SK-N-SH (cell line): ENCODE results near the gene PAIP1. TPM values are rescaled to one million over a fixed set of nuclear protein-coding genes. Genes with fewer than 3 reads are reported as not detected.

Experiments used
- CTCF ChIA-PET: fragments of 300-600, 350-600 bp; formaldehyde crosslinking; extraction: SDS; loops from one replicate; lab custom pipeline; 2021; lab: Yijun Ruan, JAX
- POLR2A ChIA-PET: fragments of 350-600 bp; sonication (Branson Sonifier 250); formaldehyde crosslinking; extraction: SDS; loops from one replicate; lab custom pipeline; 2020; ENCODE audit warnings: antibody characterized with exemption, inconsistent platforms; lab: Yijun Ruan, JAX
- DNase-seq: peaks from one replicate; pipeline ENCODE4 v3.0.0; 2012
- H2AFZ ChIP-seq: fragments of 200-600 bp; sonication (generic); 2 replicates; pipeline ENCODE4 v1.8.1; 2016; ENCODE audit warnings: antibody characterized with exemption, mild to moderate bottlenecking, low read depth
- H3F3A ChIP-seq: fragments of 200-600 bp; sonication (generic); replicated peaks from 2 replicates; pipeline ENCODE3; 2016; ENCODE audit warnings: antibody characterized with exemption, mild to moderate bottlenecking; ENCODE audit not compliant: insufficient read depth
- H3K27ac ChIP-seq, 2 experiments: fragments of 200-500 bp in 1 of 2; fragments of 200-600 bp in 1 of 2; sonication (Bioruptor generic) in 1 of 2; sonication (generic), shearing (Covaris generic) in 1 of 2; 2 replicates each; pipeline versions ENCODE4 v1.5.1 to v1.6.1; 2014 to 2016; ENCODE audit warnings: low read depth in 2 of 2, inconsistent platforms in 1 of 2, low read length in 1 of 2, mild to moderate bottlenecking in 1 of 2, mixed read lengths in 1 of 2
- H3K27me3 ChIP-seq: fragments of 200-600 bp; sonication (generic), shearing (Covaris generic); 2 replicates; pipeline ENCODE4 v1.6.1; 2016; ENCODE audit warnings: mixed run types; ENCODE audit not compliant: insufficient read depth
- H3K36me3 ChIP-seq, 2 experiments: fragments of 200-500 bp in 1 of 2; fragments of 200-600 bp in 1 of 2; sonication (Bioruptor generic) in 1 of 2; sonication (generic) in 1 of 2; replicated peaks in 1 of 2; 2 replicates each; pipeline versions ENCODE3 to v1.5.1; 2014 to 2016; ENCODE audit warnings: low read length in 1 of 2, mild to moderate bottlenecking in 1 of 2; ENCODE audit not compliant: insufficient read depth in 2 of 2, control insufficient read depth in 1 of 2
- H3K4me1 ChIP-seq, 2 experiments: fragments of 200-500 bp in 1 of 2; fragments of 200-600 bp in 1 of 2; sonication (Bioruptor generic) in 1 of 2; sonication (generic), shearing (Covaris generic) in 1 of 2; 2 replicates each; pipeline versions ENCODE4 v1.5.1 to v1.6.1; 2014 to 2016; ENCODE audit warnings: low read depth in 1 of 2, low read length in 1 of 2, mixed run types in 1 of 2; ENCODE audit not compliant: insufficient read depth in 2 of 2, control insufficient read depth in 1 of 2
- H3K4me2 ChIP-seq: fragments of 200-600 bp; sonication (generic), shearing (Covaris generic); 2 replicates; pipeline ENCODE4 v1.6.1; 2017; ENCODE audit warnings: mixed run types
- H3K4me3 ChIP-seq, 2 experiments: fragments of 200-500 bp in 1 of 2; fragments of 200-600 bp in 1 of 2; sonication (Bioruptor generic) in 1 of 2; sonication (generic), shearing (Covaris generic) in 1 of 2; 2 replicates each; pipeline versions ENCODE4 v1.5.1 to v1.8.1; 2014 to 2016; ENCODE audit warnings: low read depth in 2 of 2, inconsistent platforms in 1 of 2, low read length in 1 of 2, mild to moderate bottlenecking in 1 of 2, mixed read lengths in 1 of 2, moderate library complexity in 1 of 2
- H3K79me2 ChIP-seq: fragments of 200-600 bp; sonication (generic); 2 replicates; pipeline ENCODE4 v1.8.1; 2017; ENCODE audit warnings: mild to moderate bottlenecking; ENCODE audit not compliant: insufficient read depth
- H3K9ac ChIP-seq: fragments of 200-600 bp; sonication (generic); 2 replicates; pipeline ENCODE4 v1.6.1; 2017; ENCODE audit warnings: mixed run types
- H3K9me2 ChIP-seq: fragments of 200-600 bp; sonication (generic); 2 replicates; pipeline ENCODE4 v1.6.1; 2017; ENCODE audit warnings: mixed run types
- H3K9me3 ChIP-seq: fragments of 200-600 bp; sonication (generic); 2 replicates; pipeline ENCODE4 v1.6.1; 2017; ENCODE audit warnings: mixed run types, mild to moderate bottlenecking, moderate library complexity
- H4K20me1 ChIP-seq: fragments of 200-600 bp; sonication (generic); 2 replicates; pipeline ENCODE4 v1.6.1; 2017; ENCODE audit warnings: mild to moderate bottlenecking, mixed run types; ENCODE audit not compliant: insufficient read depth
- CHD2 ChIP-seq: fragments of 150-350 bp; IDR thresholded peaks from 2 replicates; pipeline ENCODE4 v1.6.1; 2018; ENCODE audit warnings: low read length; ENCODE audit not compliant: partially characterized antibody
- ELF1 ChIP-seq: IDR thresholded peaks from 2 replicates; pipeline ENCODE4 v1.4.0; 2012
- FOXJ3 ChIP-seq: sonication (generic); formaldehyde crosslinking; IDR thresholded peaks from 2 replicates; pipeline ENCODE4 v1.5.1; 2020; ENCODE audit warnings: mild to moderate bottlenecking, missing genetic modification reagents
- GABPA ChIP-seq: IDR thresholded peaks from 2 replicates; pipeline ENCODE4 v1.4.0; 2012; ENCODE audit warnings: low read depth, mild to moderate bottlenecking
- MEF2A ChIP-seq: IDR thresholded peaks from 2 replicates; pipeline ENCODE4 v1.4.0; 2012; ENCODE audit warnings: low read depth, borderline replicate concordance
- MXI1 ChIP-seq: IDR thresholded peaks from 2 replicates; pipeline ENCODE4 v1.6.1; 2012; ENCODE audit warnings: mild to moderate bottlenecking, low read depth, low read length, improper control_type of control experiment
- NRF1 ChIP-seq: IDR thresholded peaks from 2 replicates; pipeline ENCODE4 v1.6.1; 2012; ENCODE audit warnings: low read depth, mild to moderate bottlenecking, low read length
- POLR2AphosphoS5 ChIP-seq: IDR thresholded peaks from 2 replicates; pipeline ENCODE4 v1.6.1; 2012; ENCODE audit warnings: low read depth, low read length
- RCOR1 ChIP-seq: fragments of 150-350 bp; IDR thresholded peaks from 2 replicates; pipeline ENCODE4 v1.6.1; 2017; ENCODE audit warnings: antibody characterized with exemption, low read length
- RFX5 ChIP-seq: IDR thresholded peaks from 2 replicates; pipeline ENCODE4 v1.6.1; 2012; ENCODE audit warnings: mild to moderate bottlenecking, improper control_type of control experiment, low read length
- SIN3A ChIP-seq: IDR thresholded peaks from 2 replicates; pipeline ENCODE4 v1.6.1; 2012; ENCODE audit warnings: low read depth, mild to moderate bottlenecking, low read length, moderate library complexity, borderline replicate concordance
- SMC3 ChIP-seq: IDR thresholded peaks from 2 replicates; pipeline ENCODE4 v1.6.1; 2012; ENCODE audit warnings: low read depth, low read length, improper control_type of control experiment
- TAF1 ChIP-seq: IDR thresholded peaks from 2 replicates; pipeline ENCODE4 v1.6.1; 2012; ENCODE audit warnings: low read depth, mild to moderate bottlenecking, low read length, moderate library complexity, borderline replicate concordance
- WGBS: methylation state at CpG from one replicate; pipeline ENCODE4 v1.1.6; 2017; ENCODE audit warnings: low lambda C conversion rate; 5-methylcytosine and 5-hydroxymethylcytosine counted together
- polyA plus RNA-seq, 3 experiments: library from polyadenylated mRNA; depleted of rRNA; stranded (reverse); fragments of >200 nt; gene quantifications; 2 replicates each; pipeline ENCODE4 v1.2.3, GENCODE V29; 2012
- TF ChIP-seq, protein P1 (sequence below): IDR thresholded peaks from 2 replicates; pipeline ENCODE4 v1.4.0; 2012; ENCODE audit warnings: low read depth, borderline replicate concordance
- TF ChIP-seq, protein P2 (sequence below): fragments of 150-350 bp; IDR thresholded peaks from 2 replicates; pipeline ENCODE4 v1.6.1; 2017; ENCODE audit warnings: antibody characterized with exemption, low read length, low read depth, borderline replicate concordance
- TF ChIP-seq, protein P3 (sequence below): fragments of 200-600 bp; sonication (generic); IDR thresholded peaks from 2 replicates; pipeline ENCODE4 v1.6.1; 2017; ENCODE audit warnings: antibody characterized with exemption, mild to moderate bottlenecking, moderate library complexity
- TF ChIP-seq, protein P4 (sequence below): IDR thresholded peaks from 2 replicates; pipeline ENCODE4 v1.4.0; 2012; ENCODE audit warnings: low read depth
- TF ChIP-seq, protein P5 (sequence below): IDR thresholded peaks from 2 replicates; pipeline ENCODE4; 2012
- TF ChIP-seq, protein P6 (sequence below): IDR thresholded peaks from 2 replicates; pipeline ENCODE4 v1.6.1; 2012; ENCODE audit warnings: mild to moderate bottlenecking, low read depth, low read length, moderate library complexity

PAIP1 gene
- polyA plus RNA-seq, 1 of the 3 experiments (the other 2 are of a cell fraction), result 70.0 TPM

DNA sequence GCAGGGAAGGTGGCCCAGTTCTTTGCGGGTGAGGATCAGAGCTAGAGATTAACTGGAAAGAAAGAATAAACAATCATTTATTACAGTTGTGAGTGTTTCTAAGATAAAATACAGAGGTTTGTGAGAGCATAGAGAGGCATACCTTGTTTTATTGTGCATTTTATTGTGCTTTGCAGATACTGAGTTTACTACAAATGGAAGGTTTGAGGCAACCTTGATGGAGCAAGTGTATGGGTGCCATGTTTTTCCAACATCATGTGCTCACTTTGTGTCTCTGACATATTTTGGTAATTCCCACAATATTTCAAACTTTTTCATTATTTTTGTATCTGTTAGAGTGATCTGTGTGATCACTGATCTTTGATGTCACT is 41.2 kb downstream of the PAIP1 start (continued):
- TF ChIP-seq, protein P1, sequence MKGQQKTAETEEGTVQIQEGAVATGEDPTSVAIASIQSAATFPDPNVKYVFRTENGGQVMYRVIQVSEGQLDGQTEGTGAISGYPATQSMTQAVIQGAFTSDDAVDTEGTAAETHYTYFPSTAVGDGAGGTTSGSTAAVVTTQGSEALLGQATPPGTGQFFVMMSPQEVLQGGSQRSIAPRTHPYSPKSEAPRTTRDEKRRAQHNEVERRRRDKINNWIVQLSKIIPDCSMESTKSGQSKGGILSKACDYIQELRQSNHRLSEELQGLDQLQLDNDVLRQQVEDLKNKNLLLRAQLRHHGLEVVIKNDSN, result no peak

DNA sequence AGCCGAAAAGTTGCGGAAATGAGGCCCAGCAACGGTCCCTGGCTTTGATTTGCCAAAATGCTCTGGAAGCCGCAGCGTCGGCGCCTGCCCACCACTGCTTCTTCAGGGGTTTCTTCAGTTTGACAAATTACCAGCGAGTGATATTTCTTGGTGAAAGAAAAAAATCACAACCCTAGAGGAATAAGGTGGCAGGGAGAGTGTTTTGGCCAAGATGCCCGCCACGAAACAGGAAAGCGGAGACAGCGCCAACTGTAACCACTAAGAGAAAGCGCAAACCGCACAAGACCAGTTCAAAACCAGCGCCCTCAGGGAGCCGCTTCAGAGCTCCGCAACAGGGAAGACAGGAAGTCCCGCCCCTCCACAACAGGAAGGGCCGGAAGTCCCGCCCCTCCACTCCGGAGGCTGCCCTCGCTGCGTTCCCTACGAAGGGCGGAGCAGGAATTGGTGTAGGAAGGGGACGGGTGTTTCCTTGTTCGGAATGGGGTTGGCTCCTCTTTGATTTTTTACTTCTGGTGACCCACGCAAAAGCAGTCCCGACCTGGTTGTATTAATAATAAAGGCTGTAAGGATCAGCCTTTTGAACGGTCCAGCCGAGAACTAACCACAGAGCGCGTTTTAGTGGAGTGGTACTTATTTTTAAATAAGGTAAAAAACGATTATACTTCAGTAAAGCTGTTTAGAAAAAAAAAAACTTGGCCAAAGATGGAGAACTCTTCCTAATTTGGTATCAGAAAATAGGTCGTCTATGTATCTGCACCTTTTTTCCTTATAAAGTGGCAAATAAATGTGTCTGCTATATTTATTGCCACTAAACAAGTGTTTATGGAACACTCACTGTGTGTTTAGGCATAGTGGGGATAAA is 41.8 kb downstream of the PAIP1 start, which contains the start of gene C5orf34:
Gene C5orf34 (minus strand): TSS at position 333 of the 862 bp plus-strand sequence. CDS start 5,809 bp downstream, outside the sequence.
- H3K27me3 ChIP-seq, result no peaks in the 10 kb centered on the region
- H3K4me3 ChIP-seq, result peak within 1 kb of the TSS; percentile 76 to 96
- H3K9me3 ChIP-seq, result no peaks in the 10 kb centered on the region
- H3K36me3 ChIP-seq, result no peaks in the 10 kb centered on the region
- peaks cover 7% of the 10 kb centered on the region for H3F3A ChIP-seq
- H3K4me2 ChIP-seq, result peak within 1 kb of the TSS; percentile 89
- CTCF ChIA-PET, result interaction anchor here (0.7 to 2.6 kb wide), 3 partner anchors 31 to 41 kb away, joined by 3 to 13 read pairs (median 6); partner anchors contain the start of genes PAIP1 and TMEM267
- peaks cover 0 to 11% of the 10 kb centered on the region in 2 experiments; a peak in 2 of 4 replicates for H3K4me1 ChIP-seq
- no peaks in the 10 kb centered on the region for H4K20me1 ChIP-seq
- POLR2A ChIA-PET, result interaction anchor here (0.7 to 1.7 kb wide), 6 partner anchors 9 to 88 kb away, joined by 3 to 28 read pairs (median 8); partner anchors contain the start of genes NNT and TMEM267
- H3K27ac ChIP-seq, result peak within 1 kb of the TSS; percentile 91 to 96
- peak; percentile 77 for TF ChIP-seq ELF1
- TF ChIP-seq SMC3, result 0 out of 2 replicates have a peak, but pooled peaks have one; percentile 2
- no peak for TF ChIP-seq RCOR1
- TF ChIP-seq GABPA, result peak; percentile 96
- TF ChIP-seq SIN3A, result peak; percentile 93; the same call in 1 of the 2 replicates
- TF ChIP-seq, protein P2, sequence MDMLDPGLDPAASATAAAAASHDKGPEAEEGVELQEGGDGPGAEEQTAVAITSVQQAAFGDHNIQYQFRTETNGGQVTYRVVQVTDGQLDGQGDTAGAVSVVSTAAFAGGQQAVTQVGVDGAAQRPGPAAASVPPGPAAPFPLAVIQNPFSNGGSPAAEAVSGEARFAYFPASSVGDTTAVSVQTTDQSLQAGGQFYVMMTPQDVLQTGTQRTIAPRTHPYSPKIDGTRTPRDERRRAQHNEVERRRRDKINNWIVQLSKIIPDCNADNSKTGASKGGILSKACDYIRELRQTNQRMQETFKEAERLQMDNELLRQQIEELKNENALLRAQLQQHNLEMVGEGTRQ, result no peak
- TF ChIP-seq, protein P3, sequence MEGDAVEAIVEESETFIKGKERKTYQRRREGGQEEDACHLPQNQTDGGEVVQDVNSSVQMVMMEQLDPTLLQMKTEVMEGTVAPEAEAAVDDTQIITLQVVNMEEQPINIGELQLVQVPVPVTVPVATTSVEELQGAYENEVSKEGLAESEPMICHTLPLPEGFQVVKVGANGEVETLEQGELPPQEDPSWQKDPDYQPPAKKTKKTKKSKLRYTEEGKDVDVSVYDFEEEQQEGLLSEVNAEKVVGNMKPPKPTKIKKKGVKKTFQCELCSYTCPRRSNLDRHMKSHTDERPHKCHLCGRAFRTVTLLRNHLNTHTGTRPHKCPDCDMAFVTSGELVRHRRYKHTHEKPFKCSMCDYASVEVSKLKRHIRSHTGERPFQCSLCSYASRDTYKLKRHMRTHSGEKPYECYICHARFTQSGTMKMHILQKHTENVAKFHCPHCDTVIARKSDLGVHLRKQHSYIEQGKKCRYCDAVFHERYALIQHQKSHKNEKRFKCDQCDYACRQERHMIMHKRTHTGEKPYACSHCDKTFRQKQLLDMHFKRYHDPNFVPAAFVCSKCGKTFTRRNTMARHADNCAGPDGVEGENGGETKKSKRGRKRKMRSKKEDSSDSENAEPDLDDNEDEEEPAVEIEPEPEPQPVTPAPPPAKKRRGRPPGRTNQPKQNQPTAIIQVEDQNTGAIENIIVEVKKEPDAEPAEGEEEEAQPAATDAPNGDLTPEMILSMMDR, result peak; percentile 20
- peak; percentile 90 for TF ChIP-seq TAF1
- no peak for TF ChIP-seq MEF2A
- TF ChIP-seq CHD2, result peak; percentile 80
- peak; percentile 37; the same call in 1 of the 2 replicates for TF ChIP-seq FOXJ3 (CRISPR knock-in tag)
- TF ChIP-seq, protein P4, sequence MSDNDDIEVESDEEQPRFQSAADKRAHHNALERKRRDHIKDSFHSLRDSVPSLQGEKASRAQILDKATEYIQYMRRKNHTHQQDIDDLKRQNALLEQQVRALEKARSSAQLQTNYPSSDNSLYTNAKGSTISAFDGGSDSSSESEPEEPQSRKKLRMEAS, result peak; percentile 74; the same call in 1 of the 2 replicates
- TF ChIP-seq, protein P5, sequence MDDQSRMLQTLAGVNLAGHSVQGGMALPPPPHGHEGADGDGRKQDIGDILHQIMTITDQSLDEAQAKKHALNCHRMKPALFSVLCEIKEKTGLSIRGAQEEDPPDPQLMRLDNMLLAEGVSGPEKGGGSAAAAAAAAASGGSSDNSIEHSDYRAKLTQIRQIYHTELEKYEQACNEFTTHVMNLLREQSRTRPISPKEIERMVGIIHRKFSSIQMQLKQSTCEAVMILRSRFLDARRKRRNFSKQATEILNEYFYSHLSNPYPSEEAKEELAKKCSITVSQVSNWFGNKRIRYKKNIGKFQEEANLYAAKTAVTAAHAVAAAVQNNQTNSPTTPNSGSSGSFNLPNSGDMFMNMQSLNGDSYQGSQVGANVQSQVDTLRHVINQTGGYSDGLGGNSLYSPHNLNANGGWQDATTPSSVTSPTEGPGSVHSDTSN, result peak; percentile 33; the same call in 1 of the 2 replicates
- no peak for TF ChIP-seq NRF1
- peak; percentile 94 for TF ChIP-seq MXI1
- TF ChIP-seq, protein P6, sequence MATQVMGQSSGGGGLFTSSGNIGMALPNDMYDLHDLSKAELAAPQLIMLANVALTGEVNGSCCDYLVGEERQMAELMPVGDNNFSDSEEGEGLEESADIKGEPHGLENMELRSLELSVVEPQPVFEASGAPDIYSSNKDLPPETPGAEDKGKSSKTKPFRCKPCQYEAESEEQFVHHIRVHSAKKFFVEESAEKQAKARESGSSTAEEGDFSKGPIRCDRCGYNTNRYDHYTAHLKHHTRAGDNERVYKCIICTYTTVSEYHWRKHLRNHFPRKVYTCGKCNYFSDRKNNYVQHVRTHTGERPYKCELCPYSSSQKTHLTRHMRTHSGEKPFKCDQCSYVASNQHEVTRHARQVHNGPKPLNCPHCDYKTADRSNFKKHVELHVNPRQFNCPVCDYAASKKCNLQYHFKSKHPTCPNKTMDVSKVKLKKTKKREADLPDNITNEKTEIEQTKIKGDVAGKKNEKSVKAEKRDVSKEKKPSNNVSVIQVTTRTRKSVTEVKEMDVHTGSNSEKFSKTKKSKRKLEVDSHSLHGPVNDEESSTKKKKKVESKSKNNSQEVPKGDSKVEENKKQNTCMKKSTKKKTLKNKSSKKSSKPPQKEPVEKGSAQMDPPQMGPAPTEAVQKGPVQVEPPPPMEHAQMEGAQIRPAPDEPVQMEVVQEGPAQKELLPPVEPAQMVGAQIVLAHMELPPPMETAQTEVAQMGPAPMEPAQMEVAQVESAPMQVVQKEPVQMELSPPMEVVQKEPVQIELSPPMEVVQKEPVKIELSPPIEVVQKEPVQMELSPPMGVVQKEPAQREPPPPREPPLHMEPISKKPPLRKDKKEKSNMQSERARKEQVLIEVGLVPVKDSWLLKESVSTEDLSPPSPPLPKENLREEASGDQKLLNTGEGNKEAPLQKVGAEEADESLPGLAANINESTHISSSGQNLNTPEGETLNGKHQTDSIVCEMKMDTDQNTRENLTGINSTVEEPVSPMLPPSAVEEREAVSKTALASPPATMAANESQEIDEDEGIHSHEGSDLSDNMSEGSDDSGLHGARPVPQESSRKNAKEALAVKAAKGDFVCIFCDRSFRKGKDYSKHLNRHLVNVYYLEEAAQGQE, result peak; percentile 23; the same call in 1 of the 2 replicates
- no peak for TF ChIP-seq RFX5
- TF ChIP-seq POLR2AphosphoS5, result peak; percentile 95
- WGBS, result under 1% methylated on average over 35 of the region's 35 CpGs
- H3K9me2 ChIP-seq, result no peaks in the 10 kb centered on the region
- peak within 1 kb of the TSS; percentile 97 for H3K9ac ChIP-seq
- peak; percentile 96 for DNase-seq
- peak within 1 kb of the TSS; percentile 99 for H2AFZ ChIP-seq
- H3K79me2 ChIP-seq, result peaks cover 26% of the 10 kb centered on the region; the same call in 1 of the 2 replicates
